A673 (cell line): Measurements from ENCODE around the gene CROCC2. TPM values are rescaled to one million over a fixed set of nuclear protein-coding genes. Genes with fewer than 3 reads are reported as not detected.

Experiments
- BruUV-seq: library from RNA; stranded (reverse); fragments of 400-500 nt; replicated peaks from 2 replicates; lab custom pipeline; 2021; lab: Mats Ljungman, UMichigan
- CTCF ChIA-PET: fragments of 300-600 bp; sonication (Branson Sonifier 250); formaldehyde crosslinking; loops from one replicate; lab custom pipeline; 2022; ENCODE audit warnings: antibody characterized with exemption; lab: Charles Lee
- POLR2A ChIA-PET: fragments of 300-600 bp; sonication (Branson Sonifier 250); formaldehyde crosslinking; loops from one replicate; lab custom pipeline; 2022; ENCODE audit warnings: antibody characterized with exemption; ENCODE audit not compliant: low non-redundant PET; lab: Charles Lee
- DNase-seq: peaks from one replicate; pipeline ENCODE4 v3.0.0-alpha.2; 2015; ENCODE audit warnings: low spot score
- H3K27ac ChIP-seq: fragments of 200-600 bp; sonication (generic); 2 replicates; pipeline ENCODE4 v1.5.1; 2016; ENCODE audit warnings: mixed run types, low read depth, mild to moderate bottlenecking, mixed read lengths, antibody characterized with exemption, low read length; ENCODE audit not compliant: poor library complexity, severe bottlenecking
- H3K27me3 ChIP-seq: fragments of 200-600 bp; sonication (generic); replicated peaks from 2 replicates; pipeline ENCODE4 v1.6.1; 2017; ENCODE audit warnings: mixed run types, low read depth, mild to moderate bottlenecking, mixed read lengths, antibody characterized with exemption, low read length; ENCODE audit not compliant: insufficient read depth, poor library complexity
- H3K36me3 ChIP-seq: fragments of 200-600 bp; sonication (generic); 2 replicates; pipeline ENCODE4 v1.6.1; 2016; ENCODE audit warnings: mixed run types, mild to moderate bottlenecking, mixed read lengths, antibody characterized with exemption, low read length; ENCODE audit not compliant: insufficient read depth, poor library complexity, severe bottlenecking
- H3K4me1 ChIP-seq: fragments of 200-600 bp; sonication (generic); 2 replicates; pipeline ENCODE4 v1.6.1; 2017; ENCODE audit warnings: mixed run types, mild to moderate bottlenecking, mixed read lengths, antibody characterized with exemption, low read length; ENCODE audit not compliant: insufficient read depth, poor library complexity, severe bottlenecking
- H3K4me3 ChIP-seq: fragments of 200-600 bp; sonication (generic); 2 replicates; pipeline ENCODE4 v1.5.1; 2016; ENCODE audit warnings: low read depth, mixed run types, mild to moderate bottlenecking, mixed read lengths, low read length; ENCODE audit not compliant: poor library complexity, severe bottlenecking
- H3K9me3 ChIP-seq: fragments of 200-600 bp; sonication (generic); 2 replicates; pipeline ENCODE4 v1.6.1; 2016; ENCODE audit warnings: mixed run types, low read depth, mild to moderate bottlenecking, mixed read lengths, antibody characterized with exemption, low read length; ENCODE audit not compliant: poor library complexity, severe bottlenecking
- EZH2 ChIP-seq: fragments of 200-600 bp; sonication (generic); IDR thresholded peaks from 2 replicates; pipeline ENCODE4 v1.6.1; 2017; ENCODE audit warnings: borderline replicate concordance, low read depth, mild to moderate bottlenecking, mixed read lengths, antibody characterized with exemption, low read length; ENCODE audit not compliant: poor library complexity, severe bottlenecking
- intact Hi-C: fragments of 100-400 bp; cut with micrococcal nuclease; formaldehyde crosslinking; loops from one replicate; pipeline ENCODE4 v1.10.0; 2022; ENCODE audit not compliant: unreplicated experiment
- total RNA-seq: library from RNA; stranded (reverse); gene quantifications from 2 replicates; pipeline ENCODE4 v1.2.3, GENCODE V29; 2021
- TF ChIP-seq, protein P1 (sequence below): fragments of 300-800, 200-600 bp; sonication (generic); conservative IDR thresholded peaks from 2 replicates; pipeline ENCODE4 v1.5.1; 2017; ENCODE audit warnings: low read depth, mild to moderate bottlenecking, antibody characterized with exemption, low read length, moderate library complexity, mixed read lengths

CROCC2 gene
- total RNA-seq, 1 experiment from 2014 or later = not detected

DNA sequence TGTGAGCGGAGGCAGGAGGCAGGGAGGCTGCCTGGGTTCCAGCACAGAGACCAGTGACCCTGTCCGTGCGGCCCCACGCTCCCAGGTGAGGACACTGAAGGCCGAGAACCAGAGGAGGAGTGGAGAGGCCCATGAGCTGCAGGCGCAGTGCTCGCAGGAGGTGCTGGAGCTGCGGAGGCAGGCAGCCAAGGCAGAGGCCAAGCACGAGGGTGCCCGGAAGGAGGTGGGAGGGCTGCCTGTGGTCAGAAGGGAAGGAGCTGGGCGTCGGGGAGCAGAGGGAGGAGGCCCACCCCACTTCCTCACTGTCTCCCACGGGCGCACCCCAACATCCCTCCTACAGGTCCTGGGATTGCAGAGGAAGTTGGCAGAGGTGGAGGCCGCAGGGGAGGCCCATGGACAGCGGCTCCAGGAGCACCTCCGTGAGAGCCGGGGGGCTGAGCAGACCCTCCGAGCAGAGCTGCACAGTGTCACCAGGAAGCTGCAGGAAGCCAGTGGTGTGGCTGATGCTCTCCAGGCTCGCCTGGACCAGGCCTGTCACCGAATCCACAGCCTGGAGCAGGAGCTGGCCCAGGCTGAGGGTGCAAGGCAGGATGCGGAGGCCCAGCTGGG lies 59.3 kb downstream of the CROCC2 start:
- BruUV-seq = no TSS peak
- no peak for TF ChIP-seq EZH2
- TF ChIP-seq, protein P1, sequence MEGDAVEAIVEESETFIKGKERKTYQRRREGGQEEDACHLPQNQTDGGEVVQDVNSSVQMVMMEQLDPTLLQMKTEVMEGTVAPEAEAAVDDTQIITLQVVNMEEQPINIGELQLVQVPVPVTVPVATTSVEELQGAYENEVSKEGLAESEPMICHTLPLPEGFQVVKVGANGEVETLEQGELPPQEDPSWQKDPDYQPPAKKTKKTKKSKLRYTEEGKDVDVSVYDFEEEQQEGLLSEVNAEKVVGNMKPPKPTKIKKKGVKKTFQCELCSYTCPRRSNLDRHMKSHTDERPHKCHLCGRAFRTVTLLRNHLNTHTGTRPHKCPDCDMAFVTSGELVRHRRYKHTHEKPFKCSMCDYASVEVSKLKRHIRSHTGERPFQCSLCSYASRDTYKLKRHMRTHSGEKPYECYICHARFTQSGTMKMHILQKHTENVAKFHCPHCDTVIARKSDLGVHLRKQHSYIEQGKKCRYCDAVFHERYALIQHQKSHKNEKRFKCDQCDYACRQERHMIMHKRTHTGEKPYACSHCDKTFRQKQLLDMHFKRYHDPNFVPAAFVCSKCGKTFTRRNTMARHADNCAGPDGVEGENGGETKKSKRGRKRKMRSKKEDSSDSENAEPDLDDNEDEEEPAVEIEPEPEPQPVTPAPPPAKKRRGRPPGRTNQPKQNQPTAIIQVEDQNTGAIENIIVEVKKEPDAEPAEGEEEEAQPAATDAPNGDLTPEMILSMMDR = no peak
- POLR2A ChIA-PET = interaction anchor here (0.6 kb wide), 1 partner anchor 16 kb away, joined by 3 read pairs; no protein-coding TSS in a partner anchor
- H3K36me3 ChIP-seq = no peaks in the 10 kb centered on the region
- H3K4me3 ChIP-seq = no peak overlapping the region
- DNase-seq = no peak
- no peak overlapping the region for H3K27ac ChIP-seq
- H3K27me3 ChIP-seq = no peaks in the 10 kb centered on the region
- CTCF ChIA-PET = no interaction called here
- peaks cover 23% of the 10 kb centered on the region for H3K4me1 ChIP-seq
- intact Hi-C loops = no loop called here
- no peaks in the 10 kb centered on the region for H3K9me3 ChIP-seq

DNA sequence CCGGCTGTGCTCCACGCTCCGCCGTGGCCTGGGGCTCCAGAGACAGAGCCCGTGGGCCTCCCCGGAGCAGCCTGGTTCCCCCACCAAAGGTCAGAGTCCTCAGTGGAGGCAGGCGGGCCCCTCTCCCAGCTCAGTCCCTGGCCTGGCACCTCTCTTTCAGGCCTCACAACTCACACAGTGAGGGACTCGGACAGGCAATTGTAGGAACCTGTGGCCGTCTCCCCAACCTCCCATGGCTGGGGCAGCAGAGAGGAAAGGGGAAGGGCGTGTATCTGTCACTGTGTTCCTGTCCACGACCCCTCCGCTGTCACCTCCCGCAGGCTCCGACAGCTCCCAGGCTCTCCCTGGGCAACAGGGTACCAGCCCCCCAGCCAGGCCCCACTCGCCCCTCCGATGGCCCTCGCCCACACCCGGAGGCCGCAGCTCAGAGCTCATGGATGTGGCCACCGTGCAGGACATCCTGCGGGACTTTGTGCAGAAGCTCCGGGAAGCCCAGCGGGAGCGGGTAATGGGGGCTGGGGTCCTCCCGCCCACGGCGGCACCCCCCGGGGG lies 59.8 kb downstream of the CROCC2 start:
- Histone ChIP-seq H3K27me3 (no peaks in the 10 kb centered on the region), H3K36me3 (no peaks in the 10 kb centered on the region), H3K4me1 (peaks cover 19% of the 10 kb centered on the region), H3K9me3 (no peaks in the 10 kb centered on the region), H3K27ac (no peak overlapping the region), H3K4me3 (no peak overlapping the region)
- BruUV-seq = no TSS peak
- DNase-seq = no peak
- intact Hi-C loops = no loop called here
- ChIA-PET POLR2A (interaction anchor here (0.6 kb wide), 1 partner anchor 15 kb away, joined by 3 read pairs; no protein-coding TSS in a partner anchor), CTCF (no interaction called here)
- TF ChIP-seq, protein P1 = no peak
- TF ChIP-seq EZH2 = no peak

DNA sequence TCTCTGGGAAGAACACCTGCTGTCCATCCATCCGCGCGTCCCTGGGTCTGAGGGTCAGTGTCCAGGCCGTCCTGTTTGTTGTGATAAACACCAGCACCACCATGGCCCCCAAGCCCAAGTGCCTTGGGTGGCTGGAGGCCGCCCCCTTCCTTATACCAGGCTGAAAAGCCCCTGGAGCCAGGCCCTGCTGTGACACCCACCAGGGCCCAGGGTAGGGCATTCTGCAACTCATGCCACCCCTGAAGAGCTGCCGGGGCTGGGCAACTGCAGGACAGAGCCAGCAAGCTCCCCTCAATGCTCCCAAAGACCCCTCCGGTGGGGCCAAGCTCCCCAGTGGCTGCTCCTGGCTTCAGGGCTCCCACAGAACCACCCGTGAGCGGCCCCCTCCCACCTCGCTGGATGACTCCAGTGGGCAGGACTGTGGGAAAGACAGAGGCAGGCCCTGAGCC lies 60.3 kb downstream of the CROCC2 start:
- TF ChIP-seq EZH2 = no peak
- TF ChIP-seq, protein P1 = no peak
- no TSS peak for BruUV-seq
- no peaks in the 10 kb centered on the region for H3K9me3 ChIP-seq
- H3K36me3 ChIP-seq = no peaks in the 10 kb centered on the region
- peaks cover 14% of the 10 kb centered on the region for H3K4me1 ChIP-seq
- H3K4me3 ChIP-seq = no peak overlapping the region
- H3K27ac ChIP-seq = no peak overlapping the region
- H3K27me3 ChIP-seq = no peaks in the 10 kb centered on the region
- POLR2A ChIA-PET = interaction anchor here (0.6 kb wide), 1 partner anchor 724 kb away, joined by 4 read pairs; no protein-coding TSS in a partner anchor
- CTCF ChIA-PET = no interaction called here
- DNase-seq = no peak
- intact Hi-C loops = no loop called here
